BE2C (cell line): Measurements from ENCODE around the gene EVX2.

Experiments used
- DNase-seq: peaks from one replicate; pipeline ENCODE4 v3.0.0-alpha.2; 2020
- H3K27me3 ChIP-seq: fragments of 250-450 bp; sonication (Bioruptor Pico); 2 replicates; pipeline ENCODE4 v1.5.1; 2020; ENCODE audit warnings: mild to moderate bottlenecking
- H3K36me3 ChIP-seq: fragments of 250-450 bp; sonication (Bioruptor Pico); 2 replicates; pipeline ENCODE4 v1.5.1; 2020; ENCODE audit warnings: mild to moderate bottlenecking
- H3K4me1 ChIP-seq: fragments of 250-450 bp; sonication (Bioruptor Pico); 2 replicates; pipeline ENCODE4 v1.5.1; 2020
- H3K4me3 ChIP-seq: 2 replicates; pipeline ENCODE4 v1.5.1; 2011; ENCODE audit warnings: low read depth, low read length
- H3K9me3 ChIP-seq: fragments of 250-450 bp; sonication (Bioruptor Pico); 2 replicates; pipeline ENCODE4 v1.5.1; 2020
- CTCF ChIP-seq: IDR thresholded peaks from 2 replicates; pipeline ENCODE4 v1.5.1; 2012; ENCODE audit warnings: mild to moderate bottlenecking, low read depth, low read length

The EVX2 gene

GRCh38 chr2:176109192-176109901, 25.6 kb upstream of the EVX2 start:
- Histone ChIP-seq H3K4me1 (no peaks in the 10 kb centered on the region), H3K36me3 (no peaks in the 10 kb centered on the region), H3K27me3 (peaks cover 68% of the 10 kb centered on the region), H3K4me3 (no peak overlapping the region), H3K9me3 (no peaks in the 10 kb centered on the region)
- no peak for DNase-seq
- no peak for TF ChIP-seq CTCF

GRCh38 chr2:176107731-176108181, 24.0 kb upstream of the EVX2 start:
- no peak overlapping the region for H3K4me3 ChIP-seq
- H3K36me3 ChIP-seq, result no peaks in the 10 kb centered on the region
- H3K9me3 ChIP-seq, result no peaks in the 10 kb centered on the region
- no peak for TF ChIP-seq CTCF
- H3K27me3 ChIP-seq, result peaks cover 82% of the 10 kb centered on the region
- no peak for DNase-seq
- H3K4me1 ChIP-seq, result no peaks in the 10 kb centered on the region

- Histone ChIP-seq H3K4me1 (no peaks in the 10 kb centered on the region), H3K9me3 (no peaks in the 10 kb centered on the region), H3K4me3 (peak within 1 kb of the TSS; percentile 37), H3K36me3 (no peaks in the 10 kb centered on the region), H3K27me3 (peaks cover 83% of the 10 kb centered on the region)
- TF ChIP-seq CTCF, result no peak
- DNase-seq, result no peak
Measured at GRCh38 chr2:176106581-176107539, 23.1 kb upstream of the EVX2 start, which contains the start of gene HOXD11. Gene HOXD11, plus strand, starts transcription at chr2:176107280. Its CDS starts 76 bp downstream, at chr2:176107356.

GRCh38 chr2:176105730-176106580, 22.2 kb upstream of the EVX2 start:
- TF ChIP-seq CTCF, result no peak
- H3K27me3 ChIP-seq, result peaks cover 90% of the 10 kb centered on the region
- no peak overlapping the region for H3K4me3 ChIP-seq
- no peaks in the 10 kb centered on the region for H3K4me1 ChIP-seq
- H3K9me3 ChIP-seq, result no peaks in the 10 kb centered on the region
- no peak for DNase-seq
- no peaks in the 10 kb centered on the region for H3K36me3 ChIP-seq

- TF ChIP-seq CTCF, result no peak
- H3K4me1 ChIP-seq, result no peaks in the 10 kb centered on the region
- H3K9me3 ChIP-seq, result no peaks in the 10 kb centered on the region
- peak overlapping the region; percentile 32 for H3K4me3 ChIP-seq
- no peaks in the 10 kb centered on the region for H3K36me3 ChIP-seq
- no peak for DNase-seq
- peaks cover 90% of the 10 kb centered on the region for H3K27me3 ChIP-seq
Measured at GRCh38 chr2:176105078-176105729, 21.4 kb upstream of the EVX2 start.
